Mammary epithelial cell (primary cell): ENCODE results near the gene CD1D.

Experiments
- EZH2 ChIP-seq: IDR thresholded peaks from 2 replicates; pipeline ENCODE4 v1.6.1; 2012; ENCODE audit warnings: low read length, inconsistent platforms, borderline replicate concordance
- TF ChIP-seq, protein P1 (sequence below), 2 donors: IDR thresholded peaks in 1 of 2; conservative IDR thresholded peaks in 1 of 2; 2 replicates each; pipeline ENCODE4 v1.5.1; 2011 to 2012; ENCODE audit warnings: inconsistent platforms in 2 of 2, low read length in 2 of 2, mild to moderate bottlenecking in 2 of 2, control low read depth in 1 of 2, low read depth in 1 of 2; ENCODE audit not compliant: insufficient read depth in 1 of 2; ENCODE audit errors: extremely low read depth in 1 of 2

DNA sequence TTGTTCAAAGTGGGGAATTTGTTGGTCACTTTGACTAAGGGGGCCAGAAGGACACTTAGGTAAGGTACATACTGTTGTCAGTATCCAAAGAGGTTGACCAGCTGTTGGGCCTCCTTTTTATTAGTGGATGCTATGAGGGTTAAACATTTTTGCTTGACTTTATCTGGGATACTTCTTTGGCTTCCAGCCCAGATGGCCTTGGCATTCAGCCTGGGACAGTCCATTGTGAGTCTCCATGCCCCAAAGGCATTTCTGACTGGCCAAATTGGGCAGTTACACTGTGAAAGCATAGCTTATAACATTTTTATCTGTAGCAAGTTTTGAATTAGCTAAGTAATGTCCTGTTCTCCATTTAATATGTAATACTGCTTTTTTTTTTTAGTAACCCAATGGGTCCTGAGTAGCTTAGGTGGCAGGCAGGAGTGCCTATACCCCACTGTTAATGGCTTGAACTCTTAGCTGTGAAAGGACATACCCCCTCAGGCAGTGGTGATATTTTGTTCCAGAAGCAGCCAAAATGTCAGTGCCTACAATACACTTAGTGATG is 35.4 kb upstream of the CD1D start:
- TF ChIP-seq, protein P1, sequence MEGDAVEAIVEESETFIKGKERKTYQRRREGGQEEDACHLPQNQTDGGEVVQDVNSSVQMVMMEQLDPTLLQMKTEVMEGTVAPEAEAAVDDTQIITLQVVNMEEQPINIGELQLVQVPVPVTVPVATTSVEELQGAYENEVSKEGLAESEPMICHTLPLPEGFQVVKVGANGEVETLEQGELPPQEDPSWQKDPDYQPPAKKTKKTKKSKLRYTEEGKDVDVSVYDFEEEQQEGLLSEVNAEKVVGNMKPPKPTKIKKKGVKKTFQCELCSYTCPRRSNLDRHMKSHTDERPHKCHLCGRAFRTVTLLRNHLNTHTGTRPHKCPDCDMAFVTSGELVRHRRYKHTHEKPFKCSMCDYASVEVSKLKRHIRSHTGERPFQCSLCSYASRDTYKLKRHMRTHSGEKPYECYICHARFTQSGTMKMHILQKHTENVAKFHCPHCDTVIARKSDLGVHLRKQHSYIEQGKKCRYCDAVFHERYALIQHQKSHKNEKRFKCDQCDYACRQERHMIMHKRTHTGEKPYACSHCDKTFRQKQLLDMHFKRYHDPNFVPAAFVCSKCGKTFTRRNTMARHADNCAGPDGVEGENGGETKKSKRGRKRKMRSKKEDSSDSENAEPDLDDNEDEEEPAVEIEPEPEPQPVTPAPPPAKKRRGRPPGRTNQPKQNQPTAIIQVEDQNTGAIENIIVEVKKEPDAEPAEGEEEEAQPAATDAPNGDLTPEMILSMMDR (conservative IDR thresholded peaks at IDR 0.05 in 1 of 2, IDR thresholded peaks at IDR 0.05 in 1 of 2; ENCODE audit: extremely low read depth in 1 of 2, insufficient read depth in 1 of 2, low read depth in 1 of 2, low read length in 2 of 2) = no peak
- no peak for TF ChIP-seq EZH2
